NCI-H69 (cell line): Measurements from ENCODE around the gene PARVA.
"Not testable (repeated sequence)": the region's sequence is repeated elsewhere in the genome, so short reads cannot be mapped to it uniquely, and the experiment has no call there.

ENCODE experiments used
- DNase-seq: peaks from one replicate; lab custom pipeline; 2025; lab: John Stamatoyannopoulos, UW

PARVA gene

GRCh38 chr11:12503886-12504285 lies 126.5 kb downstream of the PARVA start:
- no peak for DNase-seq

- DNase-seq, result no peak
These were observed 127.8 kb downstream of the PARVA start for GRCh38 chr11:12505183-12505582.

GRCh38 chr11:12506404-12506921 lies 129.1 kb downstream of the PARVA start:
- no peak for DNase-seq

GRCh38 chr11:12507391-12507790 lies 130.0 kb downstream of the PARVA start:
- DNase-seq, result no peak

DNA sequence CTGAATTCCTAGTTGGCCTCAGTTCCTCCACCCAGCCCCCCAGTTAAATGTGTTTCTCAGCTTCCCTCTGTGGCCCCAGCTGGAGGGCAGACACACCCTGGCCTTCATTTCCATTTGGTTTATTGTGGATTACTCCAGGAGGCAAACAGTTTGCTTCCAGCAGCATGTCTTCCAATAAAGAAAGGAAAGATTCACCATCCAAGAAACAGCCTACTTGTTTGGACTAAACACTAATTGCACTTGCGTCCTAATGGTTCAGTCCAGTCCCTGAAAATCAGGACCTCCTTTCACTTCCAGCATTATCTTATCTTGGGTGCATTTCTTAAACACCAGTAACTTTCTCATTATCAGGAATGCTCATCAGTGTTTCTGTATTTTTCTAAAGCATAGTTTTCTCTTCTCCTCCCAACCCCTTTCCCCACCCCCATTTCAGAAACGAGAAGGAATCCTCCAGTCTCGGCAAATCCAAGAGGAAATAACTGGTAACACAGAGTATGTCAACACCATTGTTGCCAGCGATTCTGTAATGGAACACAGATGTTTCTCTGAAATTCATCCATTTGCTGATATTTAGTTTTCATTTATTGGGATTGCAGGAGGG lies 130.9 kb downstream of the PARVA start:
- DNase-seq, result no peak

DNA sequence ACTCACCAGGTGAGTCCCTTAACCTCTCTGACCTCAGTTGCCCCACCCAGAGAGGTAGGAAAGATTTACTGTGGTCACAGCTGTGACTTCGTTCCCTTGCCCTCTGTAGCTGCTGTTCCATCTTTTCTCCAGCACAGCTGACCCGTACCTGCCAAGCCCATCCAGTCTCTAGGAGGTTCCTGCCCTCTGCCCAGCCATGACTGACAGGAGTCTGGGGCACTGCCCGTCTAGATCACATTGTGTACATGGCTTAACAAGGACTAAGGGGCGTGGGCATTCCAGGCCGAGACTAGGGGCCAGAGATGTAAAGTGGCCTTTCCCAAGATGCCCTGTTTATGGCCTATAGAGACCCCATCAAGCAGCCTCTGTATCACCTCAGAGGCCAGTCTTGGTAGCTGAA lies 132.0 kb downstream of the PARVA start:
- no peak for DNase-seq

GRCh38 chr11:12512132-12512531 lies 134.8 kb downstream of the PARVA start:
- no peak for DNase-seq

- no peak for DNase-seq
These were observed 135.5 kb downstream of the PARVA start for GRCh38 chr11:12512826-12513395.

GRCh38 chr11:12516387-12517105 lies 139.2 kb downstream of the PARVA start:
- no peak for DNase-seq

DNA sequence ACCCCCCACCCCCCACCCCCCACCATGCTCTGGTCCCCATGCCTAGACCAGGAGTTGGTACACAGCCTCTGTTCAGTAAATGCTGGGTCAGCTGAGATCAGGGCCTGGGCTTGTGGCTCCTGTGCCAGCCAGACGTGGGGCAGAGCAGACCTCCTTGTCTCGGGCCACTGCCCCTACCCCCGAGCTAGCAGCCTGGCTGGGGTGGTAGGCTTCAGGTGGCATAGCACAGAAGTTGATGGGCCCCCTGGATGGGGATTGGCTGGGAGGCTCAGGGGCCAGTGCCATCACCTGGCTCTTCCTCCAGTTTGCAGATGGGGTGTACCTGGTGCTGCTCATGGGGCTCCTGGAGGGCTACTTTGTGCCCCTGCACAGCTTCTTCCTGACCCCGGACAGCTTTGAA lies 139.9 kb downstream of the PARVA start:
- DNase-seq, result no peak

DNA sequence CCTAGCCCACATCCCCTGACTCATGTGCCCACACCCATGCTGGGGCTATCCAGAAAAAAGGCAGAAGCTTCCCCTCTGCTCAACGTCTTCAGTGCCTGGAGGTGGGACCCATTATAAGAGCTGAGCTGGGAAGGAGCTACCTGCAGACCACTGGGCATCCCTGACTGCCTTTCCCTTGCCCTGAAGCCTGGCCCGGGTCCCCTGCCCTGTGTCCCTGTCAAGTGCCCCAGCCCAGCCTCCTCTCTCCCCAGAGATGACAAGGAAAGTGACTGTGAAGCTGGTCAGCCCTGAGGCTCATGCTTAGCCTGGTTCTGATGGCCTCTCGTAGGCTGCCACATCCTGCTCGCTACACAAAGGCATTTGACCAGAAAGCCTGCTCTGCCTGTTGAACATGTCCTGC lies 140.4 kb downstream of the PARVA start:
- DNase-seq, result no peak

GRCh38 chr11:12518606-12519385 lies 141.4 kb downstream of the PARVA start:
- peak; percentile 46 for DNase-seq

DNA sequence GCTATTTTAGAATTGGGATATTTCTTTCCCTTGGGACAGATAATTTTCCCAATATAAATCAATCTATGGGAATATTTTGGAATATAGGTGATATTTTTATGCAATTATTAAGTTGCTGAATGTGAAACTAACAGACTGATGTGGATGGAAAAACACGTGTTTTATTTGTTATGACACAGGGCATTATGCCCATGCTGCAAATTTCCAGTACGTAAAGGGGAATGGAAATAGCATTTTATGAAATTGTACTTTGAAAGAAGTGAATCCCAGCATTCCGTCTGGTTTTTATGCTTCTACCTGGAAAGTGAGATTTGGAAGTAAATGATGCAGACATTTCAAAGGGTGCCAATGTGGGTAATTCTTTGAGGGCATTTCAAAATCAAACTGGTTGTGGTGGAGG lies 142.7 kb downstream of the PARVA start:
- no peak for DNase-seq

GRCh38 chr11:12520576-12520975 lies 143.2 kb downstream of the PARVA start:
- not testable (repeated sequence) for DNase-seq

DNA sequence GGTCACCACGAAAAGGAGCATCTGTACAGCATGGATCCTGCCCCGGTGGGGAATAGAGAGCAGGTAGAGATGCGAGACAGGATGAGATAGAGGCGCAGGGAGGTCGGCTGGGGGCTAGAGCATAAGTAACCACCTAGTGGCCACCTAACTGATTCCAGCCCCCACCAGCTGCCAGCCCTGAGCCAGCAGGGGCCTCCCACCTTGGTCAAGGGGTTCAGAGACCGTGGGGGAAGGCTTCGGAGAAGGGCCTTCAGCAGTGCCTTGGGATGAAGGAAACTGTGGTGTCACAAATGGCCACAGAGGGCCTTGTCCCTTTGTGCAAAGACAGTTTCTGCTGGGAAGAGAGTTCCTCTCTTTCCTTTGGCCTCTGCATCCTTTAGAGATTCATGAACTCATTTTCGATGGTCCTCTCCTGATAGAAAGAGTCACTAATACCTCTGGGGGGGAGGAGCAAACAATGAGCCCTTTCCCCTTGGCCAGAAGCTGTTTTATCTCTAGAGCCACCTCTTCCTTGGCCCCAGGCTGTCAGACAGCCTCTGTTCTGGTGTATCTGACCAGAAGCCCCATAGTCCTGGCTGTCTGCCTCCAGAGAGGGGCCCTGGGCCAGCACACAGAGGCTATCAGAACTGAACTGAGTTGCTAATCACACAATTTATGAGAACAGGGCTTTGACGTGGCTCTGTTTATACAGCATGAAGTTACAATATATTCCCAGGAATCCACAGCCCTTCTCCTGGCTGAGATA lies 146.0 kb downstream of the PARVA start:
- no peak for DNase-seq

DNA sequence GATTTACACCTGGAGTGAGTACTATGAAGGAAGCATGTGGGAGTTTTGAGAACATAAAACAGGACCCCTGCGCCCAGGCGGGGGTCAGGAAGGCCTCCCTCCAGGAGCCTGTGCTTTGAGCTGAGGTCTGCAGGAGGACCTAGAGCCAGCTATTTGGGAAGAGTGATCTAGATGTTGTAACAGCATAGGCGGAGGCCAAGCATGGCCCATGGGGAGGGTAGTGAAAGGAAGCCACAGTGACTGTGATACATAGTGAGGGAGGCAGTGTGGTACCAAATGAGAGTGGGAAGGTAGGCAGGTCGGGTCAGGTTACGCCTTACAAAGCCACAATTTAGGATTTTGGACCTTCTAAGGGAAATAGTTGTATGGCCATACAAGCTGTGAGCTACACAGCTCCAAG lies 147.5 kb downstream of the PARVA start:
- DNase-seq, result no peak

GRCh38 chr11:12525466-12526055 lies 148.2 kb downstream of the PARVA start:
- no peak for DNase-seq

DNA sequence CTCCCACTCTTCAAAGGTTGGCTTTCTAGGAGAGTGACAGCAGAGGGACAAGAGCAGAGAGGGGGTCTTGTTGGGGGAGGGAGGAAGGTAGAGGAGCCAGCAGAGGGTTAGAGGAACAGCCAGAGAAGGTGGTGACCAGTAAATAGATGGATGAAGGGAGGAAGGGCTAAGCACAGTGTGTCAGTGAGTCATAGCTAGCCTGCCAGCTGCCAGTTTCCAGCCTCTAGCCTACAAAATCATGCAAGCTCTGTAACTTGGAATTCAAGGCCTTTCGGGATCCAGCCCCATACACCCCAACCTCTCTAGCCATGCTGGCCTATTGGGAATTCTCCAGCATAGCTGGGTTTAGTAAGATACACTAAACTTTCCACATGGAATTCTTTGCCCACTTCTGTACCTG lies 149.4 kb downstream of the PARVA start:
- no peak for DNase-seq

- DNase-seq, result no peak
These were observed 151.1 kb downstream of the PARVA start for GRCh38 chr11:12528487-12528886.

DNA sequence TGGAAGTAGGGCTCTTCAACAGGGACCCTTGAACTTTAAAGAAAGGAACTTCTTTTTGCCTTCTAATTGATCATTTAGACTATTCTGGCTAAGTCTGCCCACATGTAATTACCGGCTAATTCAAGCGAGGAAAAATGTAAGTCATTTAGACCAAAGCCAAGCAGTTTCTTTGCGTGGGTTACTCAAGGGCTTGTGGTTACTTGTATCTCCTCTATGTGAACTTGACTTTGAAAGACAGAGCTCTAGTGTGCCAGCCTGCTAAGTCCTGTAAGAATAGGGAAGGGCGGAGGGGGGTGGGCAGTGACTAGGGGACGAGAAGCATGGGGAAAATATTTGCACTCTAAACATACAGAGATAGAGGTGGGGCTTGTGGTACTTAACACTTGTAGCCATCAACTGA lies 151.7 kb downstream of the PARVA start:
- DNase-seq, result no peak

DNA sequence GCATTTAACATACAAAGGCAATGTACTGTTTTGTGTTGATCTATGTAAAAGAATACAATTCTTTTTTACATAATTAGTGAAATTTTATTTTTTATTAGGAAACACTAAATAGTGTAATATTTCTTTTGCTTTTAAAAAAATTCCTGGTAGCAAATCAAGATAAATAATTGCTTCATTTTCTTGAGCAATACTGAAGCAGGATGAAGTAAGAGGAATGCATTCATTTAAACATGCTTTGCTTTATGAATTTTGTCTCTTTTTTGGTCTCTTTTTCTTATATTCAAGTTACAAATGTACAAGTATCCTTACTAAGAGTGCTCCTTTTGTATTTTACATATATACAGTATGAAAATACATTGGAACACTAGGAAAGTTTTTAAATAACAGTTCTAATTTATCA lies 152.4 kb downstream of the PARVA start:
- DNase-seq, result no peak

DNA sequence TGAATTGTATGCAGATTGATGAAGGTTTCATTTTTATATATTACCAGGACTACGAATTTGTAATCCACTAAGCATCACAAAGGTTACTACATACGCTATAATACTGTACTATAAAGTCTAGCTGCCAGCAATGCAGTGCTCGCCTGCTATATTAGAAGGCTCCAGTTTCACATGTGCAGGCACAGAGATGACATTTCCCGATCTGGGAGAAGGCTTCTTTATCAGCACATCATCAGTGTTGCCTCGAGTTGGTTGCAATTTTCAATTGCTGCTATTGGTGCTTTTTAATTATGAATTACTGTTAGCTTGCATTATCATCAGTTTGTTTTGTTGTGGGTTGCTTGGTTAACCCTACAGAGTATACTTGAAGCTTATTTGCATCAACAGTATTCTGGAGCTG lies 153.6 kb downstream of the PARVA start:
- DNase-seq, result no peak
